Lung (tissue), 12 donors: Measurements from ENCODE around the gene TRIM60. TPM values are rescaled to one million over a fixed set of nuclear protein-coding genes. Genes with fewer than 3 reads are reported as not detected.
"Not testable (repeated sequence)": the region's sequence is repeated elsewhere in the genome, so short reads cannot be mapped to it uniquely, and the experiment has no call there.

ENCODE experiments used
- ATAC-seq: fragments of 200-7000 bp; cut with Tn5 transposase; one replicate; pipeline ENCODE4 v1.9.1; 2020; ENCODE audit warnings: moderate number of reproducible peaks; ENCODE audit not compliant: insufficient read depth, low FRiP score
- DNase-seq, 3 donors: peaks; one replicate each; pipeline ENCODE4 v3.0.0-alpha.2; 2013 to 2017
- H3K27ac ChIP-seq, 2 donors: one replicate each; pipeline ENCODE4 v1.5.1; 2013; ENCODE audit warnings: mild to moderate bottlenecking in 2 of 2, moderate library complexity in 2 of 2, control low read depth in 1 of 2, inconsistent platforms in 1 of 2, low read depth in 1 of 2, low read length in 1 of 2
- H3K27me3 ChIP-seq, 3 donors: one replicate each; pipeline ENCODE4 v1.5.1; 2013; ENCODE audit warnings: low read length in 2 of 3; ENCODE audit not compliant: control insufficient read depth in 3 of 3, insufficient read depth in 3 of 3
- H3K36me3 ChIP-seq, 4 donors: one replicate each; pipeline ENCODE4 v1.5.1; 2013; ENCODE audit warnings: low read length in 4 of 4, mild to moderate bottlenecking in 1 of 4, moderate library complexity in 1 of 4; ENCODE audit not compliant: control insufficient read depth in 4 of 4, insufficient read depth in 4 of 4
- H3K4me1 ChIP-seq, 5 donors: one replicate each; pipeline ENCODE4 v1.5.1; 2013; ENCODE audit warnings: low read length in 5 of 5, mild to moderate bottlenecking in 2 of 5, moderate library complexity in 1 of 5; ENCODE audit not compliant: control insufficient read depth in 5 of 5, insufficient read depth in 5 of 5
- H3K4me3 ChIP-seq: one replicate; pipeline ENCODE4 v1.5.1; 2013; ENCODE audit warnings: mild to moderate bottlenecking, control low read depth, moderate library complexity
- H3K9ac ChIP-seq, 2 donors: one replicate each; pipeline ENCODE4 v1.5.1; 2013; ENCODE audit warnings: low read length in 2 of 2, control low read depth in 1 of 2; ENCODE audit not compliant: insufficient read depth in 1 of 2
- H3K9me3 ChIP-seq, 4 donors: one replicate each; pipeline ENCODE4 v1.5.1; 2013; ENCODE audit warnings: low read length in 3 of 4, mild to moderate bottlenecking in 1 of 4, moderate library complexity in 1 of 4; ENCODE audit not compliant: control insufficient read depth in 4 of 4, insufficient read depth in 3 of 4
- WGBS, 2 donors: extraction: QIAGEN DNeasy Blood & Tissue Kit; methylation state at CpG; one replicate each; pipeline ENCODE4 v1.1.7; 2013; 5-methylcytosine and 5-hydroxymethylcytosine counted together
- polyA plus RNA-seq, 2 donors: library from polyadenylated mRNA; stranded (reverse); fragments of 200-250 nt; gene quantifications; one replicate each; pipeline ENCODE4 v1.2.1, GENCODE V29; 2013
- total RNA-seq, 2 donors: library from RNA; depleted of rRNA in 1 of 2; stranded (reverse); fragments of >200 nt in 1 of 2; gene quantifications; one replicate each; pipeline ENCODE4 v1.2.1, GENCODE V29; 2014 to 2021
- TF ChIP-seq, protein P1 (sequence below): IDR thresholded peaks from 2 replicates; pipeline ENCODE4 v1.5.1; 2012; ENCODE audit warnings: mild to moderate bottlenecking; ENCODE audit errors: control extremely low read depth, extremely low read depth
- donor health status: control.
- donor health status: control.
- donor health status: Bipolar disorder and iron deficiency.
- donor health status: healthy.
- donor health status: DM: yes; HTN: yes; CAD: no.

Gene TRIM60
- total and polyA plus RNA-seq, 4 donors: not detected

- Histone ChIP-seq H3K36me3 (no peaks in the 10 kb centered on the region), H3K4me3 (no peak overlapping the region), H3K27ac (no peak overlapping the region), H3K9ac (no peak overlapping the region), H3K27me3 (no peaks in the 10 kb centered on the region), H3K4me1 (no peaks in the 10 kb centered on the region), H3K9me3 (no peaks in the 10 kb centered on the region)
- ATAC-seq: no peak
- whole genome bisulfite sequencing, 2 donors: 79 to 89% methylated on average over 1 of the region's 1 CpG
- DNase-seq: no peak
- TF ChIP-seq, protein P1, sequence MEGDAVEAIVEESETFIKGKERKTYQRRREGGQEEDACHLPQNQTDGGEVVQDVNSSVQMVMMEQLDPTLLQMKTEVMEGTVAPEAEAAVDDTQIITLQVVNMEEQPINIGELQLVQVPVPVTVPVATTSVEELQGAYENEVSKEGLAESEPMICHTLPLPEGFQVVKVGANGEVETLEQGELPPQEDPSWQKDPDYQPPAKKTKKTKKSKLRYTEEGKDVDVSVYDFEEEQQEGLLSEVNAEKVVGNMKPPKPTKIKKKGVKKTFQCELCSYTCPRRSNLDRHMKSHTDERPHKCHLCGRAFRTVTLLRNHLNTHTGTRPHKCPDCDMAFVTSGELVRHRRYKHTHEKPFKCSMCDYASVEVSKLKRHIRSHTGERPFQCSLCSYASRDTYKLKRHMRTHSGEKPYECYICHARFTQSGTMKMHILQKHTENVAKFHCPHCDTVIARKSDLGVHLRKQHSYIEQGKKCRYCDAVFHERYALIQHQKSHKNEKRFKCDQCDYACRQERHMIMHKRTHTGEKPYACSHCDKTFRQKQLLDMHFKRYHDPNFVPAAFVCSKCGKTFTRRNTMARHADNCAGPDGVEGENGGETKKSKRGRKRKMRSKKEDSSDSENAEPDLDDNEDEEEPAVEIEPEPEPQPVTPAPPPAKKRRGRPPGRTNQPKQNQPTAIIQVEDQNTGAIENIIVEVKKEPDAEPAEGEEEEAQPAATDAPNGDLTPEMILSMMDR: no peak
Observed at GRCh38 chr4:165070560-165070959, 38.8 kb downstream of the TRIM60 start.

DNA sequence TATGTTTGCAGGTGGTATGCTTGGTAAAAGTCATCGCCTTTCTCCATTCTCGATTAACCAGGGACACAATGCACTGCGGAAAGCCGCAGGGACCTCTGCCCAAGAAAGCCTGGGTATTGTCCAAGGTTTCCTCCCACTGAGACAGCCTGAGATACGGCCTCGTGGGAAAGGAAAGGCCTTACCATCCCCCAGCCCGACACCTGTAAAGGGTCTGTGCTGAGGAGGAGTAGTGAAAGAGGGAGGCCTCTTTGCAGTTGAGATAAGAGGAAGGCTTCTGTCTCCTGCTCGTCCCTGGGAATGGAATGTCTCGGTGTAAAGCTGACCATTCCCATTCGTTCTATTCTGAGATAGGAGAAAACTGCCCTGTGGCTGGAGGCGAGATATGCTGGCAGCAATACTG lies 41.5 kb downstream of the TRIM60 start:
- not testable (repeated sequence) for DNase-seq, ATAC-seq, H3K27me3 ChIP-seq, H3K36me3 ChIP-seq, H3K27ac ChIP-seq, H3K4me1 ChIP-seq, H3K9ac ChIP-seq, H3K4me3 ChIP-seq, H3K9me3 ChIP-seq
- WGBS, 2 donors: 69 to 72% methylated on average over 11 of the region's 11 CpGs

GRCh38 chr4:165077034-165077578 lies 45.3 kb downstream of the TRIM60 start:
- Histone ChIP-seq H3K27ac (no peak overlapping the region), H3K36me3 (peaks cover 0 to 5% (median 0%) of the 10 kb centered on the region in 4 donors), H3K9ac (no peak overlapping the region), H3K4me3 (no peak overlapping the region), H3K4me1 (no peaks in the 10 kb centered on the region), H3K27me3 (no peaks in the 10 kb centered on the region), H3K9me3 (no peaks in the 10 kb centered on the region)
- ATAC-seq (no peak), DNase-seq (no peak)
- 93 to 96% methylated on average over 5 of the region's 5 CpGs for WGBS, 2 donors
- TF ChIP-seq, protein P1: no peak

DNA sequence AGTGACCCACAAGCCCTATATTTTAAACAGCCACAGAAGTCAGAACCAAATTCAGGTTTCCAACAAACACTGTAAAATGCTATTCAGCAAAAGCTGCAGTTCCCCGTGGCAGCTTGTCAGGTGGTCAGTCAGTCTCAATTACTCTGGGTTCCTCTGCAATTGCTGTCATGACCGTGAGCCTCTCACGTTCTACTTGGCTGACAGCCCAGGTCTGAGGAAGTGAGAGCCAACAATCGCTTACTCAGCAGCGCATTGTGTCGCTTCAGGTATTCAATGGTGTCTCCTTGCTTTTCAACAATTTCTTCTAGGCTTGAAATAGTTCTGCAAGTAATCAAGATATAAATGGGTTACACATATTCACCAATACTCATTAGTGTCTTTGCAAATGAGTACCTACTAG lies 47.7 kb downstream of the TRIM60 start:
- H3K9ac ChIP-seq: no peak overlapping the region
- no peaks in the 10 kb centered on the region for H3K4me1 ChIP-seq
- no peak for ATAC-seq
- TF ChIP-seq, protein P1: no peak
- H3K9me3 ChIP-seq: no peaks in the 10 kb centered on the region
- no peaks in the 10 kb centered on the region for H3K27me3 ChIP-seq
- peak in 2 of 3 donors; percentile 19 to 44 for DNase-seq
- peaks cover 0 to 7% (median 0%) of the 10 kb centered on the region in 4 donors for H3K36me3 ChIP-seq
- H3K4me3 ChIP-seq: no peak overlapping the region
- no peak overlapping the region for H3K27ac ChIP-seq
- 24 to 34% methylated on average over 6 of the region's 6 CpGs for WGBS, 2 donors

GRCh38 chr4:165084787-165085186 lies 53.0 kb downstream of the TRIM60 start:
- not testable (repeated sequence) for H3K27ac ChIP-seq, H3K9ac ChIP-seq, H3K9me3 ChIP-seq, DNase-seq, H3K4me3 ChIP-seq, ATAC-seq, H3K27me3 ChIP-seq, H3K4me1 ChIP-seq
- 92 to 98% methylated on average over 5 to 7 of the region's 7 CpGs for WGBS, 2 donors
- H3K36me3 ChIP-seq: peaks cover 7 to 26% (median 11%) of the 10 kb centered on the region in 4 donors
